K562 (cell line): Measurements from ENCODE around the gene LYPD5. TPM values are rescaled to one million over a fixed set of nuclear protein-coding genes. Genes with fewer than 3 reads are reported as not detected.

Source experiments
- ATF1 ChIP-seq, 2 experiments: fragments of 450-650 bp in 1 of 2; IDR thresholded peaks; 2 replicates each; pipeline ENCODE4 v1.6.1; 2016; ENCODE audit warnings: missing compliant biosample characterization in 1 of 2, missing genetic modification characterization in 1 of 2
- CBX1 ChIP-seq: sonication (generic); IDR thresholded peaks from 2 replicates; pipeline ENCODE4 v1.6.1; 2016; ENCODE audit warnings: antibody characterized with exemption, low read depth, mild to moderate bottlenecking
- GABPA ChIP-seq: fragments of 200-800 bp; sonication (Bioruptor generic); conservative IDR thresholded peaks from 2 replicates; pipeline ENCODE4 v1.6.1; 2016; ENCODE audit warnings: low read depth, missing genetic modification characterization, missing compliant biosample characterization
- ZNF780A ChIP-seq: fragments of 250-450 bp; sonication (Bioruptor Pico); IDR thresholded peaks from 2 replicates; pipeline ENCODE4 v1.5.0; 2021; ENCODE audit warnings: mild to moderate bottlenecking
- polyA plus RNA-seq, 8 experiments: library from polyadenylated mRNA; depleted of rRNA in 4 of 8; stranded (reverse) in 5 of 8; unstranded in 3 of 8; fragments of >200 nt; fragmentation: Nextera tagmentation in 2 of 8; fragmentation: Illumina TruSeq in 1 of 8; extraction: Ambion mirVana in 2 of 8; extraction: Trizol in 1 of 8; gene quantifications; 2 replicates each; pipeline versions ENCODE4 v1.2.1 to v1.2.3, GENCODE V29; 2011 to 2014; ENCODE audit warnings: inconsistent platforms in 1 of 8, missing spikeins in 1 of 8
- total RNA-seq, 7 experiments: library from RNA; depleted of rRNA in 6 of 7; stranded (reverse); fragments of >200 nt in 6 of 7; fragmentation: Illumina TruSeq in 2 of 7; extraction: Trizol in 2 of 7; gene quantifications; 2 replicates each; pipeline versions ENCODE4 v1.2.1 to v1.2.3, GENCODE V29; 2011 to 2021; ENCODE audit warnings: low replicate concordance in 1 of 7
- TF ChIP-seq, protein P1 (sequence below), 2 experiments: fragments of 450-650 bp; IDR thresholded peaks; 2 replicates each; pipeline ENCODE4 v1.6.1; 2016
- TF ChIP-seq, protein P2 (sequence below): fragments of 250-450 bp; sonication (Bioruptor Pico); IDR thresholded peaks from 2 replicates; pipeline ENCODE4 v1.4.0; 2020; ENCODE audit warnings: mild to moderate bottlenecking, moderate library complexity
- TF ChIP-seq, protein P3 (sequence below), 2 experiments: IDR thresholded peaks; 2 replicates each; pipeline ENCODE4 v1.6.1; 2011; ENCODE audit warnings: borderline replicate concordance in 1 of 2, control low read depth in 1 of 2, low read depth in 1 of 2, low read length in 1 of 2, mild to moderate bottlenecking in 1 of 2, mixed read lengths in 1 of 2, moderate library complexity in 1 of 2; ENCODE audit not compliant: insufficient read depth in 1 of 2, insufficient read length in 1 of 2, poor library complexity in 1 of 2, severe bottlenecking in 1 of 2; ENCODE audit errors: extremely low read depth in 1 of 2
- TF ChIP-seq, protein P4 (sequence below): sonication (generic); formaldehyde crosslinking; IDR thresholded peaks from 2 replicates; pipeline ENCODE4 v1.8.1; 2023; ENCODE audit warnings: mild to moderate bottlenecking, missing genetic modification reagents
- TF ChIP-seq, protein P5 (sequence below), 3 experiments: fragments of 200-800 bp in 1 of 3; sonication (Bioruptor generic) in 1 of 3; sonication (generic) in 1 of 3; formaldehyde crosslinking in 1 of 3; IDR thresholded peaks; 2 replicates each; pipeline versions ENCODE4 v1.6.1 to v1.8.0; 2016 to 2022; ENCODE audit warnings: mild to moderate bottlenecking in 2 of 3, missing compliant biosample characterization in 2 of 3, missing genetic modification characterization in 2 of 3, missing genetic modification reagents in 1 of 3
- TF ChIP-seq, protein P6 (sequence below), 2 experiments: fragments of 450-650 bp; conservative IDR thresholded peaks; 2 replicates each; pipeline ENCODE4 v1.6.1; 2017; ENCODE audit warnings: mild to moderate bottlenecking in 2 of 2, moderate library complexity in 2 of 2

LYPD5 gene
- total and polyA plus RNA-seq, 9 of the 15 experiments (the other 6 are each of a cell fraction or from before 2014, with no cell fraction given), result 0.03 to 0.22 (median 0.10) TPM; not detected in 3

DNA sequence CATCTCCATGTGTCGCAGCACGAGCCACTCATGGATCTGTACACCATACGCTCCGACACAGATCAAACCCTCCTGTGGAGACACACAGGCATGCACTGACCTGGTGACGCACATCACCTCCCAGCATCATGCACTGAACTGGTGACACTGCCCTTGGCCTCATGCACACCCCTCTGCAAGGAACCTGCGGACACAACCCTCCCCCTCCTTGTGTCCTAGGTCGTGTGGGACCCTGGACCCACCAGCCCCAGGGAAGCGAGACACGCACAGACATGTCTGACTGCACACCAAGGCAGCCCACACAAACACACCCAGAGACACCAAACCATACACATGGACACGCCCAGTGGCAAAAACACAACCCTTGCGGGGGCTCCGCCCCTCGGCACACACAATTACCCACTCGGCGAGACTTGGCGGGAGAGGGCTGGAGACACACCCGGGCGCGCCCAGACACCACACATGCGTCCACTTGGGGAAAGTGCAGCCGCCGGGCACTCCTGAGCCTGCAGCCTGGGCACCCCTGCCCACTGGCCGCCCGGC lies 19.5 kb downstream of the LYPD5 start (continued):
- TF ChIP-seq, protein P1, sequence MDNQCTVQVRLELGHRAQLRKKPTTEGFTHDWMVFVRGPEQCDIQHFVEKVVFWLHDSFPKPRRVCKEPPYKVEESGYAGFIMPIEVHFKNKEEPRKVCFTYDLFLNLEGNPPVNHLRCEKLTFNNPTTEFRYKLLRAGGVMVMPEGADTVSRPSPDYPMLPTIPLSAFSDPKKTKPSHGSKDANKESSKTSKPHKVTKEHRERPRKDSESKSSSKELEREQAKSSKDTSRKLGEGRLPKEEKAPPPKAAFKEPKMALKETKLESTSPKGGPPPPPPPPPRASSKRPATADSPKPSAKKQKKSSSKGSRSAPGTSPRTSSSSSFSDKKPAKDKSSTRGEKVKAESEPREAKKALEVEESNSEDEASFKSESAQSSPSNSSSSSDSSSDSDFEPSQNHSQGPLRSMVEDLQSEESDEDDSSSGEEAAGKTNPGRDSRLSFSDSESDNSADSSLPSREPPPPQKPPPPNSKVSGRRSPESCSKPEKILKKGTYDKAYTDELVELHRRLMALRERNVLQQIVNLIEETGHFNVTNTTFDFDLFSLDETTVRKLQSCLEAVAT (IDR thresholded peaks at IDR 0.05), result peak in 1 of 2 experiments; percentile 44; a peak in 1 of 4 replicates
- TF ChIP-seq ATF1 (CRISPR knock-in tag; IDR thresholded peaks at IDR 0.05), result no peak
- TF ChIP-seq ATF1 (tag; IDR thresholded peaks at IDR 0.05), result peak; percentile 27; the same call in 1 of the 2 replicates
- TF ChIP-seq, protein P2, sequence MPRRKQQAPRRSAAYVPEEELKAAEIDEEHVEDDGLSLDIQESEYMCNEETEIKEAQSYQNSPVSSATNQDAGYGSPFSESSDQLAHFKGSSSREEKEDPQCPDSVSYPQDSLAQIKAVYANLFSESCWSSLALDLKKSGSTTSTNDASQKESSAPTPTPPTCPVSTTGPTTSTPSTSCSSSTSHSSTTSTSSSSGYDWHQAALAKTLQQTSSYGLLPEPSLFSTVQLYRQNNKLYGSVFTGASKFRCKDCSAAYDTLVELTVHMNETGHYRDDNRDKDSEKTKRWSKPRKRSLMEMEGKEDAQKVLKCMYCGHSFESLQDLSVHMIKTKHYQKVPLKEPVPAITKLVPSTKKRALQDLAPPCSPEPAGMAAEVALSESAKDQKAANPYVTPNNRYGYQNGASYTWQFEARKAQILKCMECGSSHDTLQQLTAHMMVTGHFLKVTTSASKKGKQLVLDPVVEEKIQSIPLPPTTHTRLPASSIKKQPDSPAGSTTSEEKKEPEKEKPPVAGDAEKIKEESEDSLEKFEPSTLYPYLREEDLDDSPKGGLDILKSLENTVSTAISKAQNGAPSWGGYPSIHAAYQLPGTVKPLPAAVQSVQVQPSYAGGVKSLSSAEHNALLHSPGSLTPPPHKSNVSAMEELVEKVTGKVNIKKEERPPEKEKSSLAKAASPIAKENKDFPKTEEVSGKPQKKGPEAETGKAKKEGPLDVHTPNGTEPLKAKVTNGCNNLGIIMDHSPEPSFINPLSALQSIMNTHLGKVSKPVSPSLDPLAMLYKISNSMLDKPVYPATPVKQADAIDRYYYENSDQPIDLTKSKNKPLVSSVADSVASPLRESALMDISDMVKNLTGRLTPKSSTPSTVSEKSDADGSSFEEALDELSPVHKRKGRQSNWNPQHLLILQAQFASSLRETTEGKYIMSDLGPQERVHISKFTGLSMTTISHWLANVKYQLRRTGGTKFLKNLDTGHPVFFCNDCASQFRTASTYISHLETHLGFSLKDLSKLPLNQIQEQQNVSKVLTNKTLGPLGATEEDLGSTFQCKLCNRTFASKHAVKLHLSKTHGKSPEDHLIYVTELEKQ (CRISPR knock-in tag), result no peak
- TF ChIP-seq CBX1, result no peak
- TF ChIP-seq, protein P3, sequence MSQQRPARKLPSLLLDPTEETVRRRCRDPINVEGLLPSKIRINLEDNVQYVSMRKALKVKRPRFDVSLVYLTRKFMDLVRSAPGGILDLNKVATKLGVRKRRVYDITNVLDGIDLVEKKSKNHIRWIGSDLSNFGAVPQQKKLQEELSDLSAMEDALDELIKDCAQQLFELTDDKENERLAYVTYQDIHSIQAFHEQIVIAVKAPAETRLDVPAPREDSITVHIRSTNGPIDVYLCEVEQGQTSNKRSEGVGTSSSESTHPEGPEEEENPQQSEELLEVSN (IDR thresholded peaks at IDR 0.05; ENCODE audit: borderline replicate concordance in 1 of 2, extremely low read depth in 1 of 2, insufficient read depth in 1 of 2, insufficient read length in 1 of 2, low read depth in 1 of 2, low read length in 1 of 2, poor library complexity in 1 of 2, severe bottlenecking in 1 of 2), result peak; percentile 45 to 70
- no peak for TF ChIP-seq ZNF780A (CRISPR knock-in tag)
- TF ChIP-seq, protein P4, sequence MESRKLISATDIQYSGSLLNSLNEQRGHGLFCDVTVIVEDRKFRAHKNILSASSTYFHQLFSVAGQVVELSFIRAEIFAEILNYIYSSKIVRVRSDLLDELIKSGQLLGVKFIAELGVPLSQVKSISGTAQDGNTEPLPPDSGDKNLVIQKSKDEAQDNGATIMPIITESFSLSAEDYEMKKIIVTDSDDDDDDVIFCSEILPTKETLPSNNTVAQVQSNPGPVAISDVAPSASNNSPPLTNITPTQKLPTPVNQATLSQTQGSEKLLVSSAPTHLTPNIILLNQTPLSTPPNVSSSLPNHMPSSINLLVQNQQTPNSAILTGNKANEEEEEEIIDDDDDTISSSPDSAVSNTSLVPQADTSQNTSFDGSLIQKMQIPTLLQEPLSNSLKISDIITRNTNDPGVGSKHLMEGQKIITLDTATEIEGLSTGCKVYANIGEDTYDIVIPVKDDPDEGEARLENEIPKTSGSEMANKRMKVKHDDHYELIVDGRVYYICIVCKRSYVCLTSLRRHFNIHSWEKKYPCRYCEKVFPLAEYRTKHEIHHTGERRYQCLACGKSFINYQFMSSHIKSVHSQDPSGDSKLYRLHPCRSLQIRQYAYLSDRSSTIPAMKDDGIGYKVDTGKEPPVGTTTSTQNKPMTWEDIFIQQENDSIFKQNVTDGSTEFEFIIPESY (CRISPR knock-in tag), result peak; percentile 57; the same call in 1 of the 2 replicates
- no peak for TF ChIP-seq GABPA (tag)
- TF ChIP-seq, protein P5, sequence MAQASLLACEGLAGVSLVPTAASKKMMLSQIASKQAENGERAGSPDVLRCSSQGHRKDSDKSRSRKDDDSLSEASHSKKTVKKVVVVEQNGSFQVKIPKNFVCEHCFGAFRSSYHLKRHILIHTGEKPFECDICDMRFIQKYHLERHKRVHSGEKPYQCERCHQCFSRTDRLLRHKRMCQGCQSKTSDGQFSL (CRISPR knock-in tag; IDR thresholded peaks at IDR 0.05), result no peak
- TF ChIP-seq, protein P5 (tag; IDR thresholded peaks at IDR 0.05), result no peak
- TF ChIP-seq, protein P6, sequence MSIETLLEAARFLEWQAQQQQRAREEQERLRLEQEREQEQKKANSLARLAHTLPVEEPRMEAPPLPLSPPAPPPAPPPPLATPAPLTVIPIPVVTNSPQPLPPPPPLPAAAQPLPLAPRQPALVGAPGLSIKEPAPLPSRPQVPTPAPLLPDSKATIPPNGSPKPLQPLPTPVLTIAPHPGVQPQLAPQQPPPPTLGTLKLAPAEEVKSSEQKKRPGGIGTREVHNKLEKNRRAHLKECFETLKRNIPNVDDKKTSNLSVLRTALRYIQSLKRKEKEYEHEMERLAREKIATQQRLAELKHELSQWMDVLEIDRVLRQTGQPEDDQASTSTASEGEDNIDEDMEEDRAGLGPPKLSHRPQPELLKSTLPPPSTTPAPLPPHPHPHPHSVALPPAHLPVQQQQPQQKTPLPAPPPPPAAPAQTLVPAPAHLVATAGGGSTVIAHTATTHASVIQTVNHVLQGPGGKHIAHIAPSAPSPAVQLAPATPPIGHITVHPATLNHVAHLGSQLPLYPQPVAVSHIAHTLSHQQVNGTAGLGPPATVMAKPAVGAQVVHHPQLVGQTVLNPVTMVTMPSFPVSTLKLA (conservative IDR thresholded peaks at IDR 0.05), result peak; percentile 23 to 42; a peak in 1 of 4 replicates
- TF ChIP-seq, all 486 proteins: peak for 23
